Smooth muscle cell (in vitro differentiated cells): Measurements from ENCODE around the gene CTH. TPM values are rescaled to one million over a fixed set of nuclear protein-coding genes. Genes with fewer than 3 reads are reported as not detected.

Source experiments
- DNase-seq: peaks from one replicate; lab custom pipeline; 2025; ENCODE audit not compliant: unreplicated experiment; lab: John Stamatoyannopoulos, UW
- H2AFZ ChIP-seq: fragments of 200-600 bp; sonication (generic); 2 replicates; pipeline ENCODE4 v1.6.0; 2016; ENCODE audit warnings: antibody characterized with exemption, low read depth, mild to moderate bottlenecking
- H3F3A ChIP-seq: fragments of 200-600 bp; sonication (generic); 2 replicates; pipeline ENCODE4 v1.6.0; 2017; ENCODE audit warnings: antibody characterized with exemption, low read depth
- H3K27ac ChIP-seq: fragments of 200-600 bp; sonication (generic); 2 replicates; pipeline ENCODE4 v1.5.1; 2016; ENCODE audit warnings: low read depth, mild to moderate bottlenecking
- H3K27me3 ChIP-seq: fragments of 200-600 bp; sonication (generic); 2 replicates; pipeline ENCODE4 v1.6.1; 2016; ENCODE audit warnings: low read depth, mild to moderate bottlenecking
- H3K36me3 ChIP-seq: fragments of 200-600 bp; sonication (generic); 2 replicates; pipeline ENCODE4 v1.5.1; 2016; ENCODE audit warnings: low read depth
- H3K4me1 ChIP-seq: fragments of 200-600 bp; sonication (generic); 2 replicates; pipeline ENCODE4 v1.5.1; 2016; ENCODE audit warnings: low read depth
- H3K4me2 ChIP-seq: fragments of 200-600 bp; sonication (generic); 2 replicates; pipeline ENCODE4 v1.6.0; 2016; ENCODE audit warnings: mild to moderate bottlenecking
- H3K4me3 ChIP-seq: fragments of 200-600 bp; sonication (generic); 2 replicates; pipeline ENCODE4 v1.5.1; 2016; ENCODE audit warnings: mild to moderate bottlenecking
- H3K79me2 ChIP-seq: fragments of 200-600 bp; sonication (generic); 2 replicates; pipeline ENCODE4 v1.6.0; 2016; ENCODE audit warnings: low read depth, mild to moderate bottlenecking
- H3K9ac ChIP-seq: fragments of 200-600 bp; sonication (generic); 2 replicates; pipeline ENCODE4 v1.6.0; 2016; ENCODE audit warnings: low read depth
- H3K9me3 ChIP-seq: fragments of 200-600 bp; sonication (generic); replicated peaks from 2 replicates; pipeline ENCODE4 v1.5.1; 2016; ENCODE audit warnings: low read depth
- H4K20me1 ChIP-seq: fragments of 200-600 bp; sonication (generic); 2 replicates; pipeline ENCODE4 v1.6.0; 2016; ENCODE audit warnings: low read depth
- CTCF ChIP-seq: fragments of 200-600 bp; sonication (generic); IDR thresholded peaks from 2 replicates; pipeline ENCODE4 v1.5.1; 2017; ENCODE audit warnings: borderline replicate concordance, mild to moderate bottlenecking, antibody characterized with exemption; ENCODE audit not compliant: insufficient read depth, poor library complexity, severe bottlenecking
- WGBS: methylation state at CpG from one replicate; pipeline ENCODE4 v1.1.7; 2016; ENCODE audit warnings: low lambda C conversion rate; 5-methylcytosine and 5-hydroxymethylcytosine counted together
- polyA plus RNA-seq: library from polyadenylated mRNA; unstranded; fragments of >200 nt; fragmentation: Nextera tagmentation; extraction: Ambion mirVana; gene quantifications from 2 replicates; pipeline ENCODE4 v1.2.1, GENCODE V29; 2016
- total RNA-seq: library from RNA; depleted of rRNA; stranded (reverse); fragments of >200 nt; gene quantifications from 2 replicates; pipeline ENCODE4 v1.2.3, GENCODE V29; 2014

The CTH gene
- total and polyA plus RNA-seq, 2 experiments from 2014 or later, result 6.5 to 11.9 TPM

- Histone ChIP-seq H3K9ac (no peak overlapping the region), H3K4me1 (no peaks in the 10 kb centered on the region), H3K79me2 (no peaks in the 10 kb centered on the region), H2AFZ (no peak overlapping the region), H3K36me3 (no peaks in the 10 kb centered on the region), H4K20me1 (no peaks in the 10 kb centered on the region), H3K27ac (no peak overlapping the region), H3K9me3 (no peaks in the 10 kb centered on the region), H3K4me2 (no peak overlapping the region), H3K4me3 (no peak overlapping the region), H3F3A (no peaks in the 10 kb centered on the region), H3K27me3 (no peaks in the 10 kb centered on the region)
- TF ChIP-seq CTCF, result no peak
- DNase-seq, result no peak
- 97% methylated on average over 1 of the region's 1 CpG for WGBS
Measured at GRCh38 chr1:70400335-70400734, 10.7 kb upstream of the CTH start.

GRCh38 chr1:70401974-70402373, 9.1 kb upstream of the CTH start:
- Histone ChIP-seq H3K9me3 (no peaks in the 10 kb centered on the region), H3K4me1 (no peaks in the 10 kb centered on the region), H3K27me3 (peaks cover 4% of the 10 kb centered on the region), H3F3A (no peaks in the 10 kb centered on the region), H4K20me1 (no peaks in the 10 kb centered on the region), H3K27ac (no peak overlapping the region), H3K4me2 (no peak overlapping the region), H3K79me2 (no peaks in the 10 kb centered on the region), H3K4me3 (no peak overlapping the region), H3K9ac (no peak overlapping the region), H3K36me3 (no peaks in the 10 kb centered on the region), H2AFZ (no peak overlapping the region)
- DNase-seq, result no peak
- TF ChIP-seq CTCF, result no peak
- WGBS, result 88% methylated on average over 1 of the region's 1 CpG

- H3K9me3 ChIP-seq, result no peaks in the 10 kb centered on the region
- no peak overlapping the region for H3K27ac ChIP-seq
- 86% methylated on average over 2 of the region's 2 CpGs for WGBS
- TF ChIP-seq CTCF, result no peak
- H3K27me3 ChIP-seq, result peaks cover 4% of the 10 kb centered on the region
- DNase-seq, result no peak
- H3F3A ChIP-seq, result no peaks in the 10 kb centered on the region
- no peaks in the 10 kb centered on the region for H3K79me2 ChIP-seq
- no peak overlapping the region for H2AFZ ChIP-seq
- H3K9ac ChIP-seq, result no peak overlapping the region
- no peaks in the 10 kb centered on the region for H4K20me1 ChIP-seq
- H3K4me1 ChIP-seq, result no peaks in the 10 kb centered on the region
- H3K36me3 ChIP-seq, result no peaks in the 10 kb centered on the region
- no peak overlapping the region for H3K4me3 ChIP-seq
- H3K4me2 ChIP-seq, result no peak overlapping the region
Measured at GRCh38 chr1:70403759-70404158, 7.3 kb upstream of the CTH start.

- 91% methylated on average over 12 of the region's 12 CpGs for WGBS
- no peak for TF ChIP-seq CTCF
Measured at GRCh38 chr1:70405780-70406416, 5.2 kb upstream of the CTH start.

More at GRCh38 chr1:70405780-70406416, 5.2 kb upstream of the CTH start:
- peaks cover 6% of the 10 kb centered on the region for H3F3A ChIP-seq
- no peak for DNase-seq
- no peaks in the 10 kb centered on the region for H3K36me3 ChIP-seq
- H3K4me3 ChIP-seq, result no peak overlapping the region
- no peak overlapping the region for H3K4me2 ChIP-seq
- H3K9me3 ChIP-seq, result no peaks in the 10 kb centered on the region
- H3K4me1 ChIP-seq, result peaks cover 5% of the 10 kb centered on the region
- no peaks in the 10 kb centered on the region for H3K79me2 ChIP-seq
- H3K9ac ChIP-seq, result no peak overlapping the region
- H2AFZ ChIP-seq, result no peak overlapping the region
- H3K27me3 ChIP-seq, result peaks cover 4% of the 10 kb centered on the region
- no peak overlapping the region for H3K27ac ChIP-seq
- no peaks in the 10 kb centered on the region for H4K20me1 ChIP-seq
